Measurements from ENCODE around the gene NR2F6.

The NR2F6 gene

GRCh38 chr19:17245535-17245984, at the start of gene NR2F6:
Gene NR2F6 (minus strand): TSS chr19:17245919. CDS start chr19:17245220, 699 bp downstream.
- TF ChIP-seq EZH2phosphoT487 (IDR thresholded peaks at IDR 0.05; ENCODE audit: low read length) (no peak), EZH2 (optimal IDR thresholded peaks at IDR 0.05; ENCODE audit: low read depth, low read length) (no peak)
- TF ChIP-seq, protein P1, sequence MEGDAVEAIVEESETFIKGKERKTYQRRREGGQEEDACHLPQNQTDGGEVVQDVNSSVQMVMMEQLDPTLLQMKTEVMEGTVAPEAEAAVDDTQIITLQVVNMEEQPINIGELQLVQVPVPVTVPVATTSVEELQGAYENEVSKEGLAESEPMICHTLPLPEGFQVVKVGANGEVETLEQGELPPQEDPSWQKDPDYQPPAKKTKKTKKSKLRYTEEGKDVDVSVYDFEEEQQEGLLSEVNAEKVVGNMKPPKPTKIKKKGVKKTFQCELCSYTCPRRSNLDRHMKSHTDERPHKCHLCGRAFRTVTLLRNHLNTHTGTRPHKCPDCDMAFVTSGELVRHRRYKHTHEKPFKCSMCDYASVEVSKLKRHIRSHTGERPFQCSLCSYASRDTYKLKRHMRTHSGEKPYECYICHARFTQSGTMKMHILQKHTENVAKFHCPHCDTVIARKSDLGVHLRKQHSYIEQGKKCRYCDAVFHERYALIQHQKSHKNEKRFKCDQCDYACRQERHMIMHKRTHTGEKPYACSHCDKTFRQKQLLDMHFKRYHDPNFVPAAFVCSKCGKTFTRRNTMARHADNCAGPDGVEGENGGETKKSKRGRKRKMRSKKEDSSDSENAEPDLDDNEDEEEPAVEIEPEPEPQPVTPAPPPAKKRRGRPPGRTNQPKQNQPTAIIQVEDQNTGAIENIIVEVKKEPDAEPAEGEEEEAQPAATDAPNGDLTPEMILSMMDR (IDR thresholded peaks at IDR 0.05; ENCODE audit: low read length): no peak
- Histone ChIP-seq H3K4me2 (ENCODE audit: low read depth, low read length) (peak within 1 kb of the TSS; percentile 98), H3K9ac (ENCODE audit: low read length) (peak within 1 kb of the TSS; percentile 64), H3K27ac (ENCODE audit: low read length) (peak within 1 kb of the TSS; percentile 27; the same call in 1 of the 2 replicates), H3K27me3 (replicated peaks; ENCODE audit: insufficient read depth, low read length) (no peaks in the 10 kb centered on the region), H3K9me2 (replicated peaks; ENCODE audit: insufficient read depth, low read length) (no peaks in the 10 kb centered on the region), H3K4me1 (ENCODE audit: low read length) (peaks cover 13% of the 10 kb centered on the region; the same call in 1 of the 2 replicates), H3K36me3 (replicated peaks; ENCODE audit: insufficient read depth, low read length) (no peaks in the 10 kb centered on the region), H3K4me3 (ENCODE audit: low read length) (peak within 1 kb of the TSS; percentile 81), H3K79me2 (ENCODE audit: low read length) (peaks cover 16% of the 10 kb centered on the region), H3K9me3 (replicated peaks; ENCODE audit: insufficient read depth, low read length) (no peaks in the 10 kb centered on the region), H4K20me1 (ENCODE audit: insufficient read depth, low read length) (no peaks in the 10 kb centered on the region), H2AFZ (ENCODE audit: low read length) (peak within 1 kb of the TSS; percentile 98), H3F3A (ENCODE audit: insufficient read depth, low read length) (peaks cover 7% of the 10 kb centered on the region; the same call in 1 of the 2 replicates)
- no peak for DNase-seq

- no peak overlapping the region for H3K4me3 ChIP-seq (ENCODE audit: low read length)
- 0 out of 2 replicates have a peak, but pooled peaks cover 3% of the 10 kb centered on the region for H3K27me3 ChIP-seq (replicated peaks; ENCODE audit: insufficient read depth, low read length)
- H4K20me1 ChIP-seq (ENCODE audit: insufficient read depth, low read length): no peaks in the 10 kb centered on the region
- H3K36me3 ChIP-seq (replicated peaks; ENCODE audit: insufficient read depth, low read length): no peaks in the 10 kb centered on the region
- no peak overlapping the region for H3K4me2 ChIP-seq (ENCODE audit: low read depth, low read length)
- no peak overlapping the region for H2AFZ ChIP-seq (ENCODE audit: low read length)
- DNase-seq: peak; percentile 20
- no peaks in the 10 kb centered on the region for H3K4me1 ChIP-seq (ENCODE audit: low read length)
- H3K9me3 ChIP-seq (replicated peaks; ENCODE audit: insufficient read depth, low read length): no peaks in the 10 kb centered on the region
- TF ChIP-seq EZH2 (optimal IDR thresholded peaks at IDR 0.05; ENCODE audit: low read depth, low read length): no peak
- TF ChIP-seq, protein P1 (IDR thresholded peaks at IDR 0.05; ENCODE audit: low read length): no peak
- no peak for TF ChIP-seq EZH2phosphoT487 (IDR thresholded peaks at IDR 0.05; ENCODE audit: low read length)
- no peaks in the 10 kb centered on the region for H3F3A ChIP-seq (ENCODE audit: insufficient read depth, low read length)
- no peak overlapping the region for H3K27ac ChIP-seq (ENCODE audit: low read length)
- H3K9me2 ChIP-seq (replicated peaks; ENCODE audit: insufficient read depth, low read length): no peaks in the 10 kb centered on the region
- no peak overlapping the region for H3K9ac ChIP-seq (ENCODE audit: low read length)
- peaks cover 7% of the 10 kb centered on the region; the same call in 1 of the 2 replicates for H3K79me2 ChIP-seq (ENCODE audit: low read length)
Observed at GRCh38 chr19:17294051-17294891, 48.6 kb upstream of the NR2F6 start.

DNA sequence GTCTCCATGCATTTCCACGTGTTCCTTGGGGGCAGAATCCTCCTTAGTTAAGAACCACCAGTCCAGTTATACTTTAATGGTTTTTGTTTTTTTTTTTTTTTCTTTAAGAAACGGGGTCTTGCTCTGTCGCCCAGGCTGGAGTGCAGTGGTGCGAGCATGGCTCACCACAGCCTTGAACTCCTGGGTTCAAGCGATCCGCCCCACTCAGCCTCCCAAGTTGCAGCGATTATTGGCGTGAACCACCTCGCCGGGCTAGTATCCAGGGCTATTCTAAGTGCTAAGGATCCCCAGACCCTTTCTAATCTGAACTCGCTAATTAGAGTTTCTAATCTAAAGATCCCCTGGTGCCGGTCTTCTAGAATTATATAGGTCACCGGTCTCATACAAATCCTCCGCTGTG, 47.9 kb upstream of the NR2F6 start:
- Histone ChIP-seq H2AFZ (ENCODE audit: low read length) (no peak overlapping the region), H3K79me2 (ENCODE audit: low read length) (peaks cover 7% of the 10 kb centered on the region; the same call in 1 of the 2 replicates), H3K9me2 (replicated peaks; ENCODE audit: insufficient read depth, low read length) (no peaks in the 10 kb centered on the region), H3K4me3 (ENCODE audit: low read length) (no peak overlapping the region), H3F3A (ENCODE audit: insufficient read depth, low read length) (no peaks in the 10 kb centered on the region), H3K27ac (ENCODE audit: low read length) (no peak overlapping the region), H3K9ac (ENCODE audit: low read length) (no peak overlapping the region), H3K9me3 (replicated peaks; ENCODE audit: insufficient read depth, low read length) (no peaks in the 10 kb centered on the region), H4K20me1 (ENCODE audit: insufficient read depth, low read length) (no peaks in the 10 kb centered on the region), H3K27me3 (replicated peaks; ENCODE audit: insufficient read depth, low read length) (0 out of 2 replicates have a peak, but pooled peaks cover 4% of the 10 kb centered on the region), H3K36me3 (replicated peaks; ENCODE audit: insufficient read depth, low read length) (no peaks in the 10 kb centered on the region), H3K4me2 (ENCODE audit: low read depth, low read length) (no peak overlapping the region), H3K4me1 (ENCODE audit: low read length) (no peaks in the 10 kb centered on the region)
- TF ChIP-seq, protein P1 (IDR thresholded peaks at IDR 0.05; ENCODE audit: low read length): no peak
- TF ChIP-seq EZH2phosphoT487 (IDR thresholded peaks at IDR 0.05; ENCODE audit: low read length) (no peak), EZH2 (optimal IDR thresholded peaks at IDR 0.05; ENCODE audit: low read depth, low read length) (no peak)
- DNase-seq: peak; percentile 2

Measured in MM.1S (cell line).